Stimulated activated memory B cell treated with anti-CD40 and anti-IgM and Interleukin-4, amounts not matched to agents 10 μg/mL and 1 μg/mL and 100 μg/mL, for 72 hours (primary cell): ENCODE results near the gene CCP110.

Experiments
- ATAC-seq: fragments of 150-1000 bp; cut with Tn5 transposase; 2 replicates; pipeline ENCODE4 v1.10.0; 2021
- H3K27ac Mint-ChIP-seq: one replicate; pipeline ENCODE4 v1.8.0; 2022; ENCODE audit warnings: mild to moderate bottlenecking, mixed read lengths
- H3K27me3 Mint-ChIP-seq: one replicate; pipeline ENCODE4 v1.8.0; 2022; ENCODE audit warnings: mixed read lengths
- H3K36me3 Mint-ChIP-seq: one replicate; pipeline ENCODE4 v1.8.0; 2022; ENCODE audit warnings: mixed read lengths
- H3K4me1 Mint-ChIP-seq: one replicate; pipeline ENCODE4 v1.8.0; 2022; ENCODE audit warnings: mixed read lengths
- H3K4me3 Mint-ChIP-seq: one replicate; pipeline ENCODE4 v1.8.0; 2022; ENCODE audit warnings: mild to moderate bottlenecking, moderate library complexity, mixed read lengths
- H3K9me3 Mint-ChIP-seq: one replicate; pipeline ENCODE4 v1.8.0; 2022; ENCODE audit warnings: mixed read lengths

Gene CCP110

DNA sequence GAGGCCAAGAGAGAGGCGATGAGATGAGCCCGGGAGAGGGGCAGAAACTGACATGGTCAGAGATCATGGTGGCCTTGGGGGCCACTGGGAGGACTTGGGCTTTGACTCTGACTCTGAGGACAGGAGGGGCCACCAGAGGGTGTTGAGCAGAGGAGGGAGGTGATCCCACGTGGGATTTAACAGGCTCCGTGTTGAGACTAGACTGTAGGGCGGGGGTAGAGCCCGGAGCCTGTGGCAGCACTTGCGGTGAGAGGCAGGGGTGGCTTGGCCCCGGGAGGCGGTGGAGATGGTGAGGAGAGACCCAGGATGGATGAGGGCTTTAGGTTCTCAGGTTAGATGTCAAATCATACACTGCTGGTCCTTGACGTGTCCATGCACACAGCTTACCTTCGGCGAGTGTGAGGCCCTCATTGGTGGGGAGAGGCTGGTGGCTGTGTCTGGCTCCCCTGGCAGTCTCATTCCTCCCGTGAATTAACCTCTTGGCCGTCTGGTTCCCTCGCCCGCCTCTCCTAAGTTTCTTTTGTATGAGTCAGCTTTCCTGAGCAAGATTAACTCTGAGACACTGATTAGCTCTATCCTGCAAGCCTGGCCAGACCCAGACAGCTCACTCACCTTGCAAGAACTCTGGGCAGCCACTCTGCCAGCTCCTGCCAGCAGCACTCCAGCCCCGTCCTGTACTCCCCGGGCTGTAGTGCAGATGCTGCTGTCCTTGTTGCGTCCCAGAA lies 71.5 kb downstream of the CCP110 start:
- Mint-ChIP-seq H3K27me3 (no peaks in the 10 kb centered on the region), H3K27ac (no peak overlapping the region), H3K4me1 (no peaks in the 10 kb centered on the region), H3K9me3 (no peaks in the 10 kb centered on the region), H3K36me3 (peaks cover 71% of the 10 kb centered on the region), H3K4me3 (no peak overlapping the region)
- ATAC-seq: no peak

DNA sequence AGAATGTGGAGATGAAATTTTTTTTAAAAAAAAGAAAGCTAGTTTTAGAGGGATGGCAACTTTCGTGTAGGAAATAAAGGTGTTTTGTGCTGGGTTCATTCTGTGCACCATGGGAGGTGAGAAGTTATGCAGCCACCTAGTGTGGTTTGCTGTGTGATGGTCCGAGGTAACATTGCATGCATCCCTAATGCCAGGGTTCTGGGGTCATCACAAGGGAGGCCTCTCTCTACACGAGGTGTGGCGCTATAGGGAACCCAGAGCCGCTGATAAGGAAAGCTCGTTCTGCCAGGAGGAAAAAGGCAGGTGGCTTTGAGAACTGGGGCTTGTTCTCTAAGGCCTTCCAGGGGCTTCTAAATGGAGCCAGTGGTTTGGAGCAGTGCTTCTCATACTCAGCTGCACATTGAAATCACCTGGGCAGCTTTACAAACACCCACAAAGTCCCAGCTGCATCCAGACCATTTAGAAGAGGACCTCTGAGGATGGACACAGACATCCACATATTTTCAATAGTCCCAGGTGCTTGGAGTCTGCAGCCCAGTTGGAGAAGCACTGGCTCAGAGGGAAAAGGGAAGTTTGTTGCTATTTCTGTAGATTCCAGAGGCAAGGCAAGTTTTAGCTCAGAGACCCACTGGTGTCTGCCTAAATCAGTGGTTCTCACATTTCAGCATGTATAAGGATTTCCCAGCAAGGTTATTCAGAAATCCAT lies 75.2 kb downstream of the CCP110 start:
- no peaks in the 10 kb centered on the region for H3K4me1 Mint-ChIP-seq
- H3K27me3 Mint-ChIP-seq: no peaks in the 10 kb centered on the region
- no peak overlapping the region for H3K4me3 Mint-ChIP-seq
- peaks cover 63% of the 10 kb centered on the region for H3K36me3 Mint-ChIP-seq
- H3K27ac Mint-ChIP-seq: no peak overlapping the region
- no peaks in the 10 kb centered on the region for H3K9me3 Mint-ChIP-seq
- ATAC-seq: no peak

DNA sequence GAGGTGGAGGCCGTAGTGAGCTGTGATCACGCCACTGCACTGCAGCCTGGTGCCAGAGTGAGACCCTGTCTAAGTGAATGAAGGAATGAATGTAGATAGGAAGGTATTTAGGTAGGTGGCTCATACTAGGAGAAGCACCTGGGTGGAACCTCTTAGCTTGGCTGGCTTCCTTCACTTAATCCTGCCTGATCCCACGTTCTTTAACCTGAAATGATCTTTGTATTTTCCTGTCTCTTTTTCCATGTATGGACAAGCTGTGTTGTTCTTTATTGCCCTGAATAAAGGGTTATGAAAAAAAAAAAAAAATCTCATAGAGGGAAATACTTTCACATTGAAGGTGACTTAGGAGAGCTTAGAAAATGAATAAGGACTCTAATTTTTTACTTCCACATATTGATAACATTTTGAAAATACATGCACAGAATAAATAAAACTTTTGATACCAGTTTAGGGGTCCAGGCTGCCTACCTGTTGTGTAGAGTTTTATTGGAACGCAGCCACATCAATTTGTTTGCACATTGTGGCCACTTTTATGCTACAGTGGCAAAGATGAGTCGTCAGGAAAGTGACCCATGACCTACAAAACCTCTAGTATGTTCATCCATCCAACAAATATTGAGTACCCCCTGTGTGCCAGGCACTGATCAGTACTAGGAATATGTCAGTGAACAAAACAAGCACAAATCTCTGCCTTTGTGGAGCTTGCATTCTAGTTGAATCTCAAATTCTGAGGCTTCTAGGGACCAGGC lies 76.4 kb downstream of the CCP110 start:
- ATAC-seq: no peak
- Mint-ChIP-seq H3K4me1 (no peaks in the 10 kb centered on the region), H3K27ac (no peak overlapping the region), H3K4me3 (no peak overlapping the region), H3K9me3 (no peaks in the 10 kb centered on the region), H3K36me3 (peaks cover 66% of the 10 kb centered on the region), H3K27me3 (no peaks in the 10 kb centered on the region)

DNA sequence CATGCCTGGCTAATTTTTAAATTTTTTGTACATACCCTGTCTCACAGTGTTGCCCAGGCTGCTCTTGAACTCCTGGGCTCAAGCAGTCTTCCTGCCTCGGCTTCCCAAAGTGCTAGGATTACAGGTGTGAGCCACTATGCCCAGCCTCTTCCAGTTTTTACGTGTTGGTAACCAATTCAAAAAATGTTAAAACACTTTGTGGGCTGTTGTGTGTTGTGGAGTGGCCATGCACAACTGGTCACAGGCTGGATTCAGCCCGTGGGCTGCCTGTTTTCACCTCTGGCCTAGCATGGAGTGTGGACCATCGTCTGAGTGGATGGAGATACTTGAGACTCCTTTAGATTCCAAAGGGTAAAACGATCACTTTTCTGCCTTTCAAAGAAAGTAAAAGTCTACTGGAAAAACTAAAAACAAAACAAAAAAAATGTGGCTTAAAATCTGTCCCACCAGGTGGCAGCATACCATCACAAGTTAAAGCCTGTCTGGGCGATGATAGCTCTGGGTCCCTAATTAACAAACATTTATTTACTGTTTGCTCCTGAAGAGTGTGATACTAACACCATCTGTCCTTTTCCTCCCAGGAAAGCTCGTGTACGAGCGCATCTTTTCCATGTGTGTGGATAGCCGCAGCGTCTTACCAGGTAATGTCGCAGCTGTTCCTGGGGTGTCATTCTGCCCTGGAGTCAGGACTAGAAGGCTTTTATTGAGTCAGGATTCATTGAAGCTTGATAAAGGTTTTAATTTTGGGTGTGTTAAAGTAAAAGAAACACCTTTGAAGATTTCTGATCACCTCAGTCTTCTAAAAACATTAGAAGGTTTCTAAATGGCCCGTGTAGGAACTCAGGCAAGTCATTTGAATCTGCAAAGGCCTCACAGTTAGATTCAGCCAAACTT lies 77.6 kb downstream of the CCP110 start:
- no peaks in the 10 kb centered on the region for H3K4me1 Mint-ChIP-seq
- H3K36me3 Mint-ChIP-seq: peaks cover 70% of the 10 kb centered on the region
- H3K9me3 Mint-ChIP-seq: peaks cover 4% of the 10 kb centered on the region
- no peak overlapping the region for H3K4me3 Mint-ChIP-seq
- no peak for ATAC-seq
- H3K27me3 Mint-ChIP-seq: no peaks in the 10 kb centered on the region
- H3K27ac Mint-ChIP-seq: no peak overlapping the region
